IMR-90 (cell line): ENCODE results near the gene TRIM44. TPM values are rescaled to one million over a fixed set of nuclear protein-coding genes. Genes with fewer than 3 reads are reported as not detected.

Source experiments
- ATAC-seq: fragments of 200-7000 bp; cut with Tn5 transposase; 2 replicates; pipeline ENCODE4 v1.9.1; 2020; ENCODE audit warnings: low read depth, mild to moderate bottlenecking, moderate library complexity
- BruUV-seq: library from RNA; stranded (reverse); fragments of 400-500 nt; replicated peaks from 2 replicates; lab custom pipeline; 2021; lab: Mats Ljungman, UMichigan
- CTCF ChIA-PET: fragments of 300-600 bp; formaldehyde crosslinking; extraction: SDS; loops from one replicate; lab custom pipeline; 2021; ENCODE audit warnings: antibody characterized with exemption; lab: Yijun Ruan, JAX
- POLR2A ChIA-PET: fragments of 300-600 bp; sonication (Branson Sonifier 250); formaldehyde crosslinking; loops from one replicate; lab custom pipeline; 2022; ENCODE audit warnings: antibody characterized with exemption; ENCODE audit not compliant: unreplicated experiment; lab: Charles Lee
- DNase-seq: peaks from one replicate; pipeline ENCODE4 v3.0.0; 2013
- H2AFZ ChIP-seq: replicated peaks from 2 replicates; pipeline ENCODE3; 2013; ENCODE audit warnings: low read length, mild to moderate bottlenecking; ENCODE audit not compliant: poor library complexity
- H2AK5ac ChIP-seq: 2 replicates; pipeline ENCODE4 v1.6.1; 2013; ENCODE audit warnings: low read depth, low read length, inconsistent platforms
- H2AK9ac ChIP-seq: replicated peaks from 2 replicates; pipeline ENCODE3; 2013; ENCODE audit warnings: mild to moderate bottlenecking, low read depth, low read length, moderate library complexity; ENCODE audit not compliant: poor library complexity
- H2BK120ac ChIP-seq: 2 replicates; pipeline ENCODE4 v1.6.1; 2013; ENCODE audit warnings: low read depth, low read length, inconsistent platforms
- H2BK15ac ChIP-seq: 3 replicates; pipeline ENCODE4 v1.6.1; 2013; ENCODE audit warnings: low read depth, low read length, inconsistent platforms
- H2BK20ac ChIP-seq: 2 replicates; pipeline ENCODE4 v1.6.1; 2013; ENCODE audit warnings: low read depth, mild to moderate bottlenecking, inconsistent platforms, low read length, moderate library complexity
- H2BK5ac ChIP-seq: 2 replicates; pipeline ENCODE4 v1.6.1; 2013; ENCODE audit warnings: mild to moderate bottlenecking, low read depth, low read length, inconsistent platforms; ENCODE audit not compliant: poor library complexity, severe bottlenecking
- H3K14ac ChIP-seq: replicated peaks from 2 replicates; pipeline ENCODE4 v1.6.1; 2013; ENCODE audit warnings: low read depth, low read length, inconsistent platforms
- H3K18ac ChIP-seq: 2 replicates; pipeline ENCODE4 v1.6.1; 2013; ENCODE audit warnings: low read depth, low read length, control low read depth
- H3K23ac ChIP-seq: 2 replicates; pipeline ENCODE4 v1.6.1; 2013; ENCODE audit warnings: low read depth, low read length, inconsistent platforms
- H3K27ac ChIP-seq: 2 replicates; pipeline ENCODE4 v1.5.1; 2013; ENCODE audit warnings: mild to moderate bottlenecking, control low read depth, low read length; ENCODE audit not compliant: insufficient read depth
- H3K27me3 ChIP-seq: 2 replicates; pipeline ENCODE4 v1.6.1; 2013; ENCODE audit warnings: low read length; ENCODE audit not compliant: control insufficient read depth, insufficient read depth
- H3K36me3 ChIP-seq: 2 replicates; pipeline ENCODE4 v1.6.1; 2013; ENCODE audit warnings: low read length, mixed read lengths; ENCODE audit not compliant: control insufficient read depth, insufficient read depth
- H3K4ac ChIP-seq: 2 replicates; pipeline ENCODE4 v1.6.1; 2013; ENCODE audit warnings: low read depth, low read length, inconsistent platforms
- H3K4me1 ChIP-seq: 2 replicates; pipeline ENCODE4 v1.6.1; 2013; ENCODE audit warnings: low read length, mixed read lengths; ENCODE audit not compliant: control insufficient read depth, insufficient read depth
- H3K4me2 ChIP-seq: 2 replicates; pipeline ENCODE4 v1.6.1; 2013; ENCODE audit warnings: low read depth, mild to moderate bottlenecking, control low read depth, low read length, moderate library complexity
- H3K4me3 ChIP-seq: 2 replicates; pipeline ENCODE4 v1.5.1; 2013; ENCODE audit warnings: low read depth, mild to moderate bottlenecking, control low read depth, low read length, moderate library complexity; ENCODE audit not compliant: insufficient read depth
- H3K56ac ChIP-seq: 2 replicates; pipeline ENCODE4 v1.6.1; 2013; ENCODE audit warnings: low read length, inconsistent platforms; ENCODE audit not compliant: insufficient read depth; ENCODE audit errors: extremely low read depth
- H3K79me1 ChIP-seq, 2 experiments: 2 replicates each; pipeline ENCODE4 v1.6.1; 2013; ENCODE audit warnings: low read length in 2 of 2, inconsistent platforms in 1 of 2, low read depth in 1 of 2
- H3K9ac ChIP-seq: 2 replicates; pipeline ENCODE4 v1.6.1; 2013; ENCODE audit warnings: low read depth, low read length, control low read depth
- H3K9me1 ChIP-seq: 2 replicates; pipeline ENCODE4 v1.6.1; 2013; ENCODE audit warnings: low read length, inconsistent platforms; ENCODE audit not compliant: insufficient read depth
- H3K9me3 ChIP-seq: 2 replicates; pipeline ENCODE4 v1.6.1; 2013; ENCODE audit warnings: low read length; ENCODE audit not compliant: control insufficient read depth, insufficient read depth
- H4K20me1 ChIP-seq: 2 replicates; pipeline ENCODE4 v1.6.1; 2013; ENCODE audit warnings: low read length, inconsistent platforms; ENCODE audit not compliant: insufficient read depth
- H4K5ac ChIP-seq: 2 replicates; pipeline ENCODE4 v1.6.1; 2013; ENCODE audit warnings: mild to moderate bottlenecking, low read depth, low read length, control low read depth
- H4K8ac ChIP-seq, 2 experiments: 2 replicates each; pipeline ENCODE4 v1.6.1; 2013; ENCODE audit warnings: low read depth in 2 of 2, low read length in 2 of 2, control low read depth in 1 of 2, inconsistent platforms in 1 of 2
- H4K91ac ChIP-seq: 2 replicates; pipeline ENCODE4 v1.6.1; 2013; ENCODE audit warnings: low read depth, low read length, inconsistent platforms; ENCODE audit not compliant: insufficient read depth
- CHD1 ChIP-seq: IDR thresholded peaks from 2 replicates; pipeline ENCODE4 v1.6.1; 2012; ENCODE audit warnings: low read depth, low read length, improper control_type of control experiment
- RCOR1 ChIP-seq: IDR thresholded peaks from 2 replicates; pipeline ENCODE4 v1.6.1; 2012; ENCODE audit warnings: mild to moderate bottlenecking, low read length, improper control_type of control experiment; ENCODE audit not compliant: insufficient replicate concordance
- WGBS, 2 experiments: methylation state at CpG; one replicate each; pipeline versions ENCODE4 v1.1.5 to v1.1.7; 2013; ENCODE audit warnings: missing lambda C conversion rate in 2 of 2; ENCODE audit not compliant: insufficient read length in 1 of 2; ENCODE audit errors: extremely low coverage in 2 of 2; 5-methylcytosine and 5-hydroxymethylcytosine counted together
- dilution Hi-C: fragments of 300-500 bp; cut with HindIII; formaldehyde crosslinking; loops from one replicate; pipeline ENCODE4 v1.14.3; 2018; ENCODE audit warnings: low sequenced_read_pairs; ENCODE audit not compliant: unreplicated experiment
- in situ Hi-C: fragments of 300-500 bp; cut with MboI; formaldehyde crosslinking; loops from 3 replicates; pipeline ENCODE4 v1.14.3; 2019; ENCODE audit warnings: low sequenced_read_pairs, inconsistent platforms, mixed read lengths
- intact Hi-C: fragments of 100-400 bp; cut with micrococcal nuclease; formaldehyde crosslinking; loops from 2 replicates; pipeline ENCODE4 v1.10.0; 2022
- polyA plus RNA-seq, 3 experiments: library from polyadenylated mRNA; depleted of rRNA; stranded (reverse); fragments of >200 nt; gene quantifications; 2 replicates each; pipeline ENCODE4 v1.2.3, GENCODE V29; 2012; ENCODE audit warnings: low replicate concordance in 1 of 3
- total RNA-seq: library from RNA; depleted of rRNA; stranded (reverse); fragments of >200 nt; gene quantifications from 2 replicates; pipeline ENCODE4 v1.2.3, GENCODE V29; 2012

The TRIM44 gene
- total and polyA plus RNA-seq, 2 of the 4 experiments (the other 2 are of a cell fraction): 50.7 to 104 TPM

GRCh38 chr11:35723913-35724312 lies 61.3 kb downstream of the TRIM44 start:
- H3K4ac ChIP-seq: no peak overlapping the region
- no peak overlapping the region for H2AK5ac ChIP-seq
- peaks cover 8% of the 10 kb centered on the region for H3K36me3 ChIP-seq
- no peak overlapping the region for H3K9ac ChIP-seq
- peaks cover 35% of the 10 kb centered on the region; the same call in 1 of the 2 replicates for H4K20me1 ChIP-seq
- no peaks in the 10 kb centered on the region for H3K4me1 ChIP-seq
- in situ Hi-C loops (no loop called here), intact Hi-C loops (loop anchor here (10.0 kb wide), 1 partner anchor 99 kb away; no protein-coding TSS in a partner anchor), dilution Hi-C loops (no loop called here)
- no peak overlapping the region for H3K23ac ChIP-seq
- ATAC-seq (no peak), DNase-seq (peak; percentile 27)
- H2BK5ac ChIP-seq: no peak overlapping the region
- H2BK120ac ChIP-seq: no peak overlapping the region
- H3K4me2 ChIP-seq: no peak overlapping the region
- ChIA-PET POLR2A (no interaction called here), CTCF (interaction anchor here (1.1 kb wide), 1 partner anchor 34 kb away, joined by 3 read pairs; no protein-coding TSS in a partner anchor)
- BruUV-seq: no TSS peak
- no peak overlapping the region for H3K18ac ChIP-seq
- H3K56ac ChIP-seq: no peak overlapping the region
- H3K27me3 ChIP-seq: no peaks in the 10 kb centered on the region
- H3K14ac ChIP-seq: no peak overlapping the region
- peaks cover 20 to 65% of the 10 kb centered on the region in 2 experiments for H3K79me1 ChIP-seq
- H2AK9ac ChIP-seq: no peak overlapping the region
- WGBS, 2 experiments: no CpG with 5 or more reads among the region's 2 CpGs
- no peak overlapping the region for H2AFZ ChIP-seq
- no peak overlapping the region for H2BK20ac ChIP-seq
- no peak overlapping the region for H3K27ac ChIP-seq
- H3K9me3 ChIP-seq: no peaks in the 10 kb centered on the region
- peaks cover 3% of the 10 kb centered on the region for H3K9me1 ChIP-seq
- H4K8ac ChIP-seq: no peak overlapping the region
- H4K5ac ChIP-seq: no peak overlapping the region
- no peak overlapping the region for H4K91ac ChIP-seq
- H3K4me3 ChIP-seq: no peak overlapping the region
- TF ChIP-seq CHD1 (no peak), RCOR1 (no peak)
- no peak overlapping the region for H2BK15ac ChIP-seq
